Nucleus accumbens (tissue), 56 donors: ENCODE measurements around the gene CFAP206.
A peak's percentile ranks its signal among the peaks of the same experiment; 100 is the strongest.
"Not testable (repeated sequence)": the region's sequence is repeated elsewhere in the genome, so short reads cannot be mapped to it uniquely, and the experiment has no call there.

Source experiments
- DNase-seq, 56 donors: peaks; one replicate each; lab custom pipeline; 2025; lab: John Stamatoyannopoulos, UW

Gene CFAP206

GRCh38 chr6:87420360-87420759 lies 12.6 kb downstream of the CFAP206 start:
- DNase-seq: no peak

GRCh38 chr6:87421576-87421975 lies 13.8 kb downstream of the CFAP206 start:
- no peak for DNase-seq

GRCh38 chr6:87426789-87427188 lies 19.0 kb downstream of the CFAP206 start:
- no peak for DNase-seq

- DNase-seq: no peak
Measured at GRCh38 chr6:87430499-87430898, 22.7 kb downstream of the CFAP206 start.

- no peak for DNase-seq
Measured at GRCh38 chr6:87431263-87431662, 23.5 kb downstream of the CFAP206 start.

GRCh38 chr6:87436435-87436834 lies 28.7 kb downstream of the CFAP206 start:
- no peak for DNase-seq

- DNase-seq: no peak
Measured at GRCh38 chr6:87441711-87442110, 33.9 kb downstream of the CFAP206 start.

GRCh38 chr6:87444362-87444761 lies 36.6 kb downstream of the CFAP206 start:
- DNase-seq: no peak

GRCh38 chr6:87465051-87465450 lies 57.3 kb downstream of the CFAP206 start:
- no peak for DNase-seq

GRCh38 chr6:87472525-87473418 lies 65.0 kb downstream of the CFAP206 start, which contains the start of gene SLC35A1:
Gene SLC35A1, plus strand, starts transcription at chr6:87472974. Its CDS starts 30 bp downstream, at chr6:87473004.
- peak; percentile 37 to 95 (median 84) for DNase-seq

- peak in 9 of 56 donors; percentile 10 to 52 (median 40) for DNase-seq
Measured at GRCh38 chr6:87473419-87473903, 65.7 kb downstream of the CFAP206 start.

- DNase-seq: no peak
Measured at GRCh38 chr6:87481931-87482330, 74.2 kb downstream of the CFAP206 start.

- DNase-seq: no peak
Measured at GRCh38 chr6:87482366-87482765, 74.6 kb downstream of the CFAP206 start.

GRCh38 chr6:87483929-87484328 lies 76.2 kb downstream of the CFAP206 start:
- DNase-seq: peak in 1 of 56 donors; percentile 4

GRCh38 chr6:87484491-87484890 lies 76.7 kb downstream of the CFAP206 start:
- no peak for DNase-seq

- DNase-seq: no peak
Measured at GRCh38 chr6:87487555-87487954, 79.8 kb downstream of the CFAP206 start.

- not testable (repeated sequence) for DNase-seq
Measured at GRCh38 chr6:87489326-87489725, 81.6 kb downstream of the CFAP206 start.

- DNase-seq: no peak
Measured at GRCh38 chr6:87494761-87495422, 87.1 kb downstream of the CFAP206 start.

- no peak for DNase-seq
Measured at GRCh38 chr6:87498048-87498447, 90.3 kb downstream of the CFAP206 start.

GRCh38 chr6:87501809-87502572 lies 94.2 kb downstream of the CFAP206 start:
- DNase-seq: no peak

- no peak for DNase-seq
Measured at GRCh38 chr6:87504441-87504840, 96.7 kb downstream of the CFAP206 start.
